Endothelial cell of umbilical vein (primary cell): ENCODE measurements around the gene PCDH15. TPM values are rescaled to one million over a fixed set of nuclear protein-coding genes. Genes with fewer than 3 reads are reported as not detected.

Experiments
- BruUV-seq: library from RNA; stranded (reverse); fragments of 400-500 nt; replicated peaks from 2 replicates; lab custom pipeline; 2021; lab: Mats Ljungman, UMichigan
- CTCF ChIA-PET: fragments of 300-600, 350-600 bp; sonication (Branson Sonifier 250); formaldehyde crosslinking; loops from one replicate; lab custom pipeline; 2021; ENCODE audit warnings: antibody characterized with exemption, inconsistent platforms; lab: Charles Lee
- POLR2A ChIA-PET: fragments of 300-600, 350-600 bp; sonication (Branson Sonifier 250); formaldehyde crosslinking; loops from one replicate; lab custom pipeline; 2021; ENCODE audit warnings: antibody characterized with exemption, inconsistent platforms; lab: Charles Lee
- DNase-seq: peaks from one replicate; pipeline ENCODE4 v3.0.0-alpha.2; 2011; ENCODE audit warnings: low read depth, low spot score
- FAIRE-seq: peaks from 2 replicates; lab custom pipeline; 2011; peaks lifted over from hg19 to GRCh38; lab: Jason Lieb, UNC
- H2AFZ ChIP-seq: 2 replicates; pipeline ENCODE4 v1.6.0; 2012; ENCODE audit warnings: low read depth, low read length, control low read depth, inconsistent platforms
- H3K27ac ChIP-seq: 2 replicates; pipeline ENCODE4 v1.5.1; 2011; ENCODE audit warnings: low read depth, mild to moderate bottlenecking, control low read depth, low read length, moderate library complexity; ENCODE audit not compliant: insufficient read depth
- H3K27me3 ChIP-seq, 2 experiments: 2 replicates each; pipeline versions ENCODE4 v1.6.0 to v1.6.1; 2011; ENCODE audit warnings: low read length in 2 of 2, mixed read lengths in 1 of 2; ENCODE audit not compliant: control insufficient read depth in 2 of 2, insufficient read depth in 2 of 2
- H3K36me3 ChIP-seq, 2 experiments: 2 replicates in 1 of 2; 3 replicates in 1 of 2; pipeline ENCODE4 v1.5.1; 2011; ENCODE audit warnings: low read length in 2 of 2, mild to moderate bottlenecking in 1 of 2, moderate library complexity in 1 of 2; ENCODE audit not compliant: control insufficient read depth in 2 of 2, insufficient read depth in 2 of 2; ENCODE audit errors: extremely low read depth in 1 of 2
- H3K4me1 ChIP-seq: 3 replicates; pipeline ENCODE4 v1.5.1; 2011; ENCODE audit warnings: mild to moderate bottlenecking, low read length; ENCODE audit not compliant: control insufficient read depth, insufficient read depth; ENCODE audit errors: extremely low read depth
- H3K4me2 ChIP-seq: 2 replicates; pipeline ENCODE4 v1.6.1; 2011; ENCODE audit warnings: low read length, control low read depth, mixed read lengths; ENCODE audit not compliant: insufficient read depth
- H3K4me3 ChIP-seq, 3 experiments: fragments of 200-600 bp in 1 of 3; sonication (generic), shearing (Covaris generic) in 1 of 3; replicated peaks in 1 of 3; 2 replicates each; pipeline ENCODE4 v1.5.1; 2011 to 2016; ENCODE audit warnings: control low read depth in 3 of 3, low read length in 3 of 3, mild to moderate bottlenecking in 2 of 3, inconsistent platforms in 1 of 3, low read depth in 1 of 3, moderate library complexity in 1 of 3; ENCODE audit not compliant: insufficient read depth in 1 of 3
- H3K79me2 ChIP-seq: 2 replicates; pipeline ENCODE4 v1.6.0; 2012; ENCODE audit warnings: low read length, inconsistent platforms; ENCODE audit not compliant: control insufficient read depth, insufficient read depth
- H3K9ac ChIP-seq: replicated peaks from 2 replicates; pipeline ENCODE3; 2011; ENCODE audit warnings: low read length, control low read depth; ENCODE audit not compliant: insufficient read depth; ENCODE audit errors: extremely low read depth
- H3K9me1 ChIP-seq: replicated peaks from 3 replicates; pipeline ENCODE4 v1.6.0; 2011; ENCODE audit warnings: mild to moderate bottlenecking, low read length; ENCODE audit not compliant: control insufficient read depth, insufficient read depth; ENCODE audit errors: extremely low read depth
- H3K9me3 ChIP-seq: replicated peaks from 2 replicates; pipeline ENCODE4 v1.5.1; 2012; ENCODE audit warnings: low read length, inconsistent platforms; ENCODE audit not compliant: control insufficient read depth, insufficient read depth
- H4K20me1 ChIP-seq: replicated peaks from 2 replicates; pipeline ENCODE3; 2011; ENCODE audit warnings: mild to moderate bottlenecking, low read length; ENCODE audit not compliant: control insufficient read depth, insufficient read depth; ENCODE audit errors: extremely low read depth
- CTCF ChIP-seq, 2 donors: IDR thresholded peaks; 1 replicate in 1 of 2; 2 replicates in 1 of 2; pipeline ENCODE4 v1.5.1; 2011; ENCODE audit warnings: low read length in 2 of 2, mild to moderate bottlenecking in 2 of 2, moderate library complexity in 2 of 2, control low read depth in 1 of 2, inconsistent platforms in 1 of 2, low read depth in 1 of 2; ENCODE audit not compliant: insufficient read depth in 1 of 2; ENCODE audit errors: extremely low read depth in 1 of 2
- EZH2 ChIP-seq: IDR thresholded peaks from 2 replicates; pipeline ENCODE4 v1.6.1; 2012; ENCODE audit warnings: borderline replicate concordance, low read depth, mild to moderate bottlenecking, moderate library complexity, low read length, inconsistent platforms; ENCODE audit not compliant: severe bottlenecking
- FOS ChIP-seq: IDR thresholded peaks from 2 replicates; pipeline ENCODE4 v1.6.1; 2011; ENCODE audit warnings: mild to moderate bottlenecking, low read length, moderate library complexity, borderline replicate concordance; ENCODE audit not compliant: insufficient read depth
- GATA2 ChIP-seq: IDR thresholded peaks from 2 replicates; pipeline ENCODE4 v1.7.0; 2011; ENCODE audit warnings: low read depth, mild to moderate bottlenecking, moderate library complexity, mixed read lengths, low read length; ENCODE audit not compliant: insufficient read length, insufficient read depth
- JUN ChIP-seq: IDR thresholded peaks from 2 replicates; pipeline ENCODE4 v1.6.1; 2011; ENCODE audit warnings: borderline replicate concordance, low read depth; ENCODE audit not compliant: insufficient read length, insufficient read depth
- MAX ChIP-seq: IDR thresholded peaks from 2 replicates; pipeline ENCODE4 v1.6.1; 2011; ENCODE audit not compliant: insufficient read depth, insufficient read length
- MYC ChIP-seq: IDR thresholded peaks from one replicate; pipeline ENCODE4 v1.6.1; 2011; ENCODE audit warnings: mild to moderate bottlenecking, low read depth, low read length
- POLR2A ChIP-seq: IDR thresholded peaks from 2 replicates; pipeline ENCODE4 v1.6.1; 2012; ENCODE audit warnings: low read depth, mild to moderate bottlenecking, control low read depth, low read length
- POLR2AphosphoS5 ChIP-seq: IDR thresholded peaks from 2 replicates; pipeline ENCODE4 v1.6.1; 2012; ENCODE audit warnings: low read depth, mild to moderate bottlenecking, control low read depth, low read length, moderate library complexity; ENCODE audit not compliant: insufficient read depth
- dilution Hi-C: fragments of 300-500 bp; cut with MboI; formaldehyde crosslinking; loops from one replicate; pipeline ENCODE4 v1.15.0; 2019; ENCODE audit warnings: low sequenced_read_pairs; ENCODE audit not compliant: extremely low pct_ligation_motif_present
- intact Hi-C: fragments of 100-400 bp; cut with micrococcal nuclease; formaldehyde crosslinking; loops from one replicate; pipeline ENCODE4 v1.10.0; 2022
- polyA plus RNA-seq, 4 experiments: library from polyadenylated mRNA; depleted of rRNA in 3 of 4; stranded (reverse) in 3 of 4; unstranded in 1 of 4; fragments of >200 nt; gene quantifications; 2 replicates each; pipeline versions ENCODE4 v1.2.1 to v1.2.3, GENCODE V29; 2011 to 2012; ENCODE audit warnings: missing spikeins in 1 of 4
- total RNA-seq: library from RNA; stranded (reverse); gene quantifications from 2 replicates; pipeline ENCODE4 v1.2.3, GENCODE V29; 2021

The PCDH15 gene
- total and polyA plus RNA-seq, 2 donors (not counting 3 experiments of a cell fraction or from before 2014, with no cell fraction given) = 0.04 TPM; not detected in 1

GRCh38 chr10:53909791-53910190 is 891.2 kb downstream of the PCDH15 start:
- no peak for FAIRE-seq
- intact Hi-C loops = no loop called here
- no peak overlapping the region for H3K27ac ChIP-seq
- no peaks in the 10 kb centered on the region for H3K27me3 ChIP-seq
- no peak overlapping the region for H3K4me2 ChIP-seq
- H3K9me3 ChIP-seq = no peaks in the 10 kb centered on the region
- CTCF ChIA-PET = no interaction called here
- TF ChIP-seq EZH2 (no peak), FOS (no peak), CTCF (IDR thresholded peaks at IDR 0.05; ENCODE audit: extremely low read depth in 1 of 2, insufficient read depth in 1 of 2, low read depth in 1 of 2, low read length in 2 of 2) (no peak), GATA2 (no peak), POLR2AphosphoS5 (no peak), POLR2A (no peak), MYC (no peak), MAX (no peak), JUN (no peak)
- no peaks in the 10 kb centered on the region for H3K4me1 ChIP-seq
- H3K9ac ChIP-seq = no peak overlapping the region
- no peaks in the 10 kb centered on the region for H3K36me3 ChIP-seq
- H4K20me1 ChIP-seq = no peaks in the 10 kb centered on the region
- POLR2A ChIA-PET = no interaction called here
- no peak for DNase-seq
- H3K4me3 ChIP-seq = no peak overlapping the region
- H3K9me1 ChIP-seq = no peaks in the 10 kb centered on the region
- BruUV-seq = no TSS peak
- no peaks in the 10 kb centered on the region for H3K79me2 ChIP-seq
- dilution Hi-C loops = no loop called here
- H2AFZ ChIP-seq = no peak overlapping the region
